A673 (cell line): Measurements from ENCODE around the gene CORO6. TPM values are rescaled to one million over a fixed set of nuclear protein-coding genes. Genes with fewer than 3 reads are reported as not detected.

Source experiments
- BruUV-seq: library from RNA; stranded (reverse); fragments of 400-500 nt; replicated peaks from 2 replicates; lab custom pipeline; 2021; lab: Mats Ljungman, UMichigan
- CTCF ChIA-PET: fragments of 300-600 bp; sonication (Branson Sonifier 250); formaldehyde crosslinking; loops from one replicate; lab custom pipeline; 2022; ENCODE audit warnings: antibody characterized with exemption; lab: Charles Lee
- POLR2A ChIA-PET: fragments of 300-600 bp; sonication (Branson Sonifier 250); formaldehyde crosslinking; loops from one replicate; lab custom pipeline; 2022; ENCODE audit warnings: antibody characterized with exemption; ENCODE audit not compliant: low non-redundant PET; lab: Charles Lee
- DNase-seq: peaks from one replicate; pipeline ENCODE4 v3.0.0-alpha.2; 2015; ENCODE audit warnings: low spot score
- H3K27ac ChIP-seq: fragments of 200-600 bp; sonication (generic); 2 replicates; pipeline ENCODE4 v1.5.1; 2016; ENCODE audit warnings: mixed run types, low read depth, mild to moderate bottlenecking, mixed read lengths, antibody characterized with exemption, low read length; ENCODE audit not compliant: poor library complexity, severe bottlenecking
- H3K27me3 ChIP-seq: fragments of 200-600 bp; sonication (generic); replicated peaks from 2 replicates; pipeline ENCODE4 v1.6.1; 2017; ENCODE audit warnings: mixed run types, low read depth, mild to moderate bottlenecking, mixed read lengths, antibody characterized with exemption, low read length; ENCODE audit not compliant: insufficient read depth, poor library complexity
- H3K36me3 ChIP-seq: fragments of 200-600 bp; sonication (generic); 2 replicates; pipeline ENCODE4 v1.6.1; 2016; ENCODE audit warnings: mixed run types, mild to moderate bottlenecking, mixed read lengths, antibody characterized with exemption, low read length; ENCODE audit not compliant: insufficient read depth, poor library complexity, severe bottlenecking
- H3K4me1 ChIP-seq: fragments of 200-600 bp; sonication (generic); 2 replicates; pipeline ENCODE4 v1.6.1; 2017; ENCODE audit warnings: mixed run types, mild to moderate bottlenecking, mixed read lengths, antibody characterized with exemption, low read length; ENCODE audit not compliant: insufficient read depth, poor library complexity, severe bottlenecking
- H3K4me3 ChIP-seq: fragments of 200-600 bp; sonication (generic); 2 replicates; pipeline ENCODE4 v1.5.1; 2016; ENCODE audit warnings: low read depth, mixed run types, mild to moderate bottlenecking, mixed read lengths, low read length; ENCODE audit not compliant: poor library complexity, severe bottlenecking
- H3K9me3 ChIP-seq: fragments of 200-600 bp; sonication (generic); 2 replicates; pipeline ENCODE4 v1.6.1; 2016; ENCODE audit warnings: mixed run types, low read depth, mild to moderate bottlenecking, mixed read lengths, antibody characterized with exemption, low read length; ENCODE audit not compliant: poor library complexity, severe bottlenecking
- CTCF ChIP-seq: fragments of 300-800, 200-600 bp; sonication (generic); conservative IDR thresholded peaks from 2 replicates; pipeline ENCODE4 v1.5.1; 2017; ENCODE audit warnings: low read depth, mild to moderate bottlenecking, antibody characterized with exemption, low read length, moderate library complexity, mixed read lengths
- EZH2 ChIP-seq: fragments of 200-600 bp; sonication (generic); IDR thresholded peaks from 2 replicates; pipeline ENCODE4 v1.6.1; 2017; ENCODE audit warnings: borderline replicate concordance, low read depth, mild to moderate bottlenecking, mixed read lengths, antibody characterized with exemption, low read length; ENCODE audit not compliant: poor library complexity, severe bottlenecking
- intact Hi-C: fragments of 100-400 bp; cut with micrococcal nuclease; formaldehyde crosslinking; loops from one replicate; pipeline ENCODE4 v1.10.0; 2022; ENCODE audit not compliant: unreplicated experiment
- total RNA-seq: library from RNA; stranded (reverse); gene quantifications from 2 replicates; pipeline ENCODE4 v1.2.3, GENCODE V29; 2021

CORO6 gene
- total RNA-seq, 1 experiment from 2014 or later: 19.7 TPM

- BruUV-seq: no TSS peak
- H3K4me1 ChIP-seq: peaks cover 79% of the 10 kb centered on the region
- H3K27ac ChIP-seq: peak overlapping the region; percentile 90
- H3K9me3 ChIP-seq: no peaks in the 10 kb centered on the region
- POLR2A ChIA-PET: interaction anchor here (0.6 kb wide), 1 partner anchor 1888 kb away, joined by 3 read pairs; no protein-coding TSS in a partner anchor
- H3K36me3 ChIP-seq: no peaks in the 10 kb centered on the region
- TF ChIP-seq EZH2 (no peak), CTCF (0 out of 2 replicates have a peak, but pooled peaks have one; percentile 7)
- DNase-seq: no peak
- H3K27me3 ChIP-seq: no peaks in the 10 kb centered on the region
- CTCF ChIA-PET: no interaction called here
- intact Hi-C loops: no loop called here
- peak overlapping the region; percentile 97 for H3K4me3 ChIP-seq
Measured at GRCh38 chr17:29594519-29595090, 28.1 kb downstream of the CORO6 start.

- Histone ChIP-seq H3K9me3 (no peaks in the 10 kb centered on the region), H3K36me3 (no peaks in the 10 kb centered on the region), H3K4me1 (peaks cover 73% of the 10 kb centered on the region), H3K4me3 (peak overlapping the region; percentile 97), H3K27me3 (no peaks in the 10 kb centered on the region), H3K27ac (peak overlapping the region; percentile 90)
- intact Hi-C loops: no loop called here
- CTCF ChIA-PET: interaction anchor here (1.0 kb wide), 1 partner anchor 22 kb away, joined by 3 read pairs; no protein-coding TSS in a partner anchor
- peak; percentile 61 for DNase-seq
- POLR2A ChIA-PET: interaction anchor here (0.6 kb wide), 1 partner anchor 1889 kb away, joined by 3 read pairs; no protein-coding TSS in a partner anchor
- no peak for TF ChIP-seq EZH2
- peak; percentile 42; the same call in 1 of the 2 replicates for TF ChIP-seq CTCF
- BruUV-seq: no TSS peak
Measured at GRCh38 chr17:29593591-29594518, 28.9 kb downstream of the CORO6 start.

- Histone ChIP-seq H3K4me1 (peaks cover 72% of the 10 kb centered on the region), H3K36me3 (no peaks in the 10 kb centered on the region), H3K27ac (peak within 1 kb of the TSS; percentile 90), H3K9me3 (no peaks in the 10 kb centered on the region), H3K27me3 (no peaks in the 10 kb centered on the region), H3K4me3 (peak within 1 kb of the TSS; percentile 97)
- DNase-seq: peak; percentile 82
- no peak for TF ChIP-seq CTCF
- TF ChIP-seq EZH2: no peak
- BruUV-seq: no TSS peak
- ChIA-PET POLR2A (interaction anchor here (0.6 kb wide), 4 partner anchors 24 to 447 kb away, joined by 3 to 17 read pairs (median 4); no protein-coding TSS in a partner anchor), CTCF (interaction anchor here (0.9 to 2.6 kb wide), 5 partner anchors 23 to 444 kb away, joined by 3 to 16 read pairs (median 9); no protein-coding TSS in a partner anchor)
- intact Hi-C loops: no loop called here
Measured at GRCh38 chr17:29592850-29593551, 29.7 kb downstream of the CORO6 start, which contains the start of gene ANKRD13B. Gene ANKRD13B (plus strand): TSS chr17:29593132. CDS start chr17:29593622, 490 bp downstream.
